SH-SY5Y (cell line): ENCODE data around the gene CLMN.

Experiments
- GATA2 ChIP-seq: IDR thresholded peaks from 2 replicates; pipeline ENCODE4 v1.6.1; 2011; ENCODE audit warnings: mild to moderate bottlenecking, low read depth, low read length
- GATA3 ChIP-seq: IDR thresholded peaks from 2 replicates; pipeline ENCODE4 v1.6.1; 2011; ENCODE audit warnings: low read depth, mild to moderate bottlenecking, low read length, moderate library complexity

The CLMN gene

DNA sequence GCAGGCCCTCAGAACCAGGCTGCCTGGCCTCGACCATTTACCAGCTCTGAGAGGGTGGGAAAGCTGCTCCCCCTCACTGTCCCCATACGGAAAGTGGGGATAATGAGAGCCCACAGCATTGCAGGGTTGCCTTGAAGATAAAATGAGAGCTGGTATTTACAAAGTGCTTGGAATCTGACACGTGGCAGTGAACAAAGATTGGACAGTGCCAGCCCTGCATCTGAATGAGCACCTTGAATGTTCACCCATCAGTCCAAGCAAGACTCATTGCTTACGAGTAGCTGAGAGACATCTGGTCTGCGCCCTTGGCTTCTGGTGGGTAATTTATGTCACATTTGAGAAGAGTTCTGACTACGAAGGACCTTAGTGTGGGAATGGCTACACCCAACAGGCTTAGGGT is 67.5 kb downstream of the CLMN start:
- TF ChIP-seq GATA2, result no peak
- TF ChIP-seq GATA3, result no peak

DNA sequence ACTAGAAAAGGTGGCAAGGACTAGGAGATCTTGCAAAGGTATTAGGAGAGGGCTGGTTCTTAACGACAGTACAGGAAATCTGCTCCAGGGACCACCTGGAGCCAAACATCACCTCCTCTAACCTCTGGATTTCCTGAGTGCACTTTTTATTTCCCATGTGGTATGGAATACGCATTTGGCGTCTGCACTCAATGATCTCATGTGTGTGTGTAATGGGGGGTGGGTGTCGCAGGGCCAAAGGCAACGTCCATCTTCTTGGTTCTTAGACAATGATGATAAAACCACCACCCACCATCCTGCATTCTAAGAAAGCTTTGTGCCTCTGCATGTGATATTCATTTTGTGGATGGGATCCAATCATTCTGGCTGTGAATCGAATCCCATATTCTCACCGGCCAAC is 68.8 kb downstream of the CLMN start:
- TF ChIP-seq GATA3 (no peak), GATA2 (no peak)

DNA sequence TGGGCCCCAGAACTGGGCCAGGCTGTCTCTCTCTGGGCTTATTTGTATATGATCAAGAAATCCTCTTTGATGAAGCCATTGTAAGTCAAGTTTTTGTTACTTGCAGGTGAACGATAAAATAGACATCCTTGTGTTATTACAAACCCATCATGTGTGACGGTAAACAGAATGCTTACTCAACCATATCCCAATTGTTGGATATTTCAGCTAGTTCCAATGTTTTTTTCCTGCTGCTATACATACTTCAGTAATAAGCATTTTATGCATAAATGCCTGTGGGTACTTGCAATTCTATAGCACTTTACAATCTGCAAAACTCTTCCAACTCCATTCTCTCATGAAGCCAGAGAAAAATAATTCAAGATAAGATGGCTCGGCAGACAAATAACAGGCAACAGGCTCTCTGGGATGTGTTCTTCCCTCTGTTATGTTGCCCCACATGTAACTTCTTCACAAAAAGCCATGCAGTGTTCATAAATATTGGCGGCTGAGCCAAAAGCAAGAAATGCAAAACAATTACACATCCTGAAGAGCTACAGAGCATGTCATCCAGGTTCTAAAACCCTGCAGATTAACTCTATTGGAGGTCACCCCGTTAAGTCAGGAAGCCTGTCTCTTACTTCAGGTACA is 69.5 kb downstream of the CLMN start:
- TF ChIP-seq GATA3 (no peak), GATA2 (no peak)

DNA sequence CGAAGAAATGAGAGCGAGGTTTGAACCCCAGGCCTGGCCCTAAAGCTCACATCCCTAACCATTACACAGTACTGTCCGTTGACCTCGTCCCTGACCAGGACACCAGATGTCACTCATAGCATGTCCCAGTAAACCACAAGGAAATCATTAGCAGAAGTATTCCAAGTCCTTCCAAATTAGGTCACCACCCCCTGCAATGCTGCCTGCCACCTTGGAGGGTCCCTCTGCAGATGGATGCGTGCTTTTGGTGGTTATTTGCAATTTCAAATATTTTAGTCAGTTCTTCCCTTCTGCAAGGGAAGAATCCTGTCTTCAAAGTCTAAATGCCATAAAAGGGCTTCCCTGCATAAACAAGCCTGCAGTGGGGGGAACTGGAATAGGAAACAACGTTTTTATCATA is 71.3 kb downstream of the CLMN start:
- TF ChIP-seq GATA2 (no peak), GATA3 (no peak)

DNA sequence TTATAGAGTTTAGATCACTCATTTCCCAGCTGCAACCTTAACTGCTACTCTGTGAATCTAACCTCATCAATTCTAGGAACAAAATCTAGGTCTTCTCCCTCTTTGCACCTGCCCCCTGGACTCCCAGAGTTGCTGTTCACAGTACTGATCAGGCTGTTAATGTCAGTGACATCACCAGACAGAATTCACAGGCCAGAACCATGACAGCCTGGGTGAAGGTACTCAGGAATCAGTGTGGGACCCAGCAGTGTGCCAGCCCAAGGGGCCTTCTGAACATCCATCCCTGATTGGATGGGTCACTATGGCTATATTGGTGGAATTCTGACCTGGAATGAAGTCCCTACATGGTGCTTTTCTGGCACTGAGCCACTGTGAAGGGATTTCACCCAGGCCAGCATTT is 72.8 kb downstream of the CLMN start:
- TF ChIP-seq GATA2, result no peak

DNA sequence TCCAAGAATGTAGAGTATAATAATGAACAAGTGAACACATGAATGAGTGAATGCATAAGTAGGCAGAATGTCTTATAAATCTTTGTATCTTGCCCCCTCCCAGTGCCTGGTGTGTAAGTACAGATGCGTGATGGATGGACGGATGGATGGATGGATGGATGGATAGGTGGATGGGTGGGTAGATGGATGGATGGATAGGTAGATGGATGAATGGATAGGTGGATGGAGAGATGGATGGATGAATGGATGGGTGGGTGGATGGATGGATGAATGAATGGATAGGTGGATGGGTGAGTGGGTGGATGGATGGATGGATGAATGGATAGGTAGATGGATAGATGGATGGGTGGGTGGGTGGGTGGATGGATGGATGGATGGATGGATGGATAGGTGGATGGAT is 74.4 kb downstream of the CLMN start:
- TF ChIP-seq GATA2 (no peak), GATA3 (no peak)

DNA sequence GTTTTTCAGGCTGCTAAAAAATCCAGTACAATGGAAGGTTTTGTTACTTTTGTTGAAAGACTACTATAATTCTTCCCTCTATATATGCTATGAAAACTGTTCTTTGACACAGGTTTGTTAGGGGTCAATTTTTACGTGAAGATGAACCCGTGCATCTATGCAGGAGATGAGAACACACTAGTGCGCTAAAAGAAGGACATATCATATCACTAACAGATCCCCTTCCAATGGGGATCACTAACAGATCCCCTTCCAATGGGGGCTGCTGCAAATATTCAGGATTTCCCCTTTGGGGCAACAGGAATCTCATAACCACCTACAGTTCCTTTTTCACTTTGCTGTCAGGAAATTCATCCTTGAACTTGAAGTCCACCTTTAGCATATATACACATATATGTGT is 75.1 kb downstream of the CLMN start:
- TF ChIP-seq GATA3, result no peak
- no peak for TF ChIP-seq GATA2

DNA sequence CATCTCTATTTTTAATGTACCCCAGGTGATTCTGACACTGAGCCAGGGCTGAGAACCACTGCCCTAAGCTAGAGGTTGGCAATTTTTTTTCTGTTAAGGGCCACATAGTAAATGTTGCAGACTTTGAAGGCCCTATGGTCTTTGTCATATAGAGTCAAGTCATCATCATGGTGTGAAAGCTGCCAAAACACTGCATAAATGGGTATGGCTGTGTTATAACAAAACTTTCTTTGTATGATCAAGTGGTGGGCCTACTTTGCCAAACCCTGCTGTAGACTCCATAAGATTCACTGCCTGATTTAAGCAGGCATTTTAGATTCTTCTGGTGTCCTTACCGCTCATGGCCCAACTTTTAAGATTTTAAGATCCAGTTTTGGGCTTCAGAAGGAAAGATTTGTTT is 76.8 kb downstream of the CLMN start:
- TF ChIP-seq GATA3 (no peak), GATA2 (no peak)

DNA sequence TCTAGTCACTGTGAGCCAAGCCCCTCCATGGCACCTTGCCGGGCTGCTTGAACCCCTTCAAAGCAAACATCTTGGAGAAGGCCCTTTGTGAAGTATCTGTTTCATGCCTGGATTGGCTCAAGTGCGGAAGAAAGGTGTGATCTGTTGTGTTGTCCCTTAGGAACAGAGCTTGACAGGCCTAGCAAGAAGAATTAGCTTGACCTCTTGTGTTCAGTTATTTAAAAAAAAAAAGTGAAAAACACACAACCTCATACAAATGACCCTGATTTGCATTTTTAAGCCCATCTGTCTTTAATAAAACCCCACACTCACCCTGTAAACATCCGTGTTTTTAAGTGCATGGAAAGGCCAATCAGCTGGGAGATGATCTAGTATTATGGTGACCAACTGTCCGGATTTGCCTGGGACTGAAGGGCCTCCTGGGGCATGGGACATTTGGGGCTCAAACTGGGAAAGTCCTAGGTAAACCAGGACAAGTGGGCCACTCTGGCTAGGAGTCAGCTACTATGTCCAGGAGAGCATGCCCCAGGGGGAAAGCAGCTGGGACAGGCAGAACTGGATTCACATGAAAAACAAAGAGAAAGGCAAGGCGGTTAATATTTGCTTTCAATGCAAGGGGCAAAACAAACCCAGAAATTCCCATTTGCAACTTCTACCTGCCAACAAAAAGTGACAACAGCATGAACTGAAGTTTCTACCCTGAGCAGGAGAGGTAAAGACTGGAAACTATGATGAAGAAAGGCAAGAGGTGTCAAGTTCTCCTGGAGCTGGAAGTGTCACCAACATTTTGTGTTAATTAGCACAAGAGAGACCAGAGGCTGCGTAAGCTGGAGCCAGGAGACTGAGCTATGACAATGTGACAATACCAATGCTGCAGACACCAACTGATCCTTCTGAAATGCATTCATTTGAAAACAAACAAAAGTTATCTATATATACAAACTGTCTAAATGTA is 78.6 kb downstream of the CLMN start:
- TF ChIP-seq GATA3 (no peak), GATA2 (no peak)

DNA sequence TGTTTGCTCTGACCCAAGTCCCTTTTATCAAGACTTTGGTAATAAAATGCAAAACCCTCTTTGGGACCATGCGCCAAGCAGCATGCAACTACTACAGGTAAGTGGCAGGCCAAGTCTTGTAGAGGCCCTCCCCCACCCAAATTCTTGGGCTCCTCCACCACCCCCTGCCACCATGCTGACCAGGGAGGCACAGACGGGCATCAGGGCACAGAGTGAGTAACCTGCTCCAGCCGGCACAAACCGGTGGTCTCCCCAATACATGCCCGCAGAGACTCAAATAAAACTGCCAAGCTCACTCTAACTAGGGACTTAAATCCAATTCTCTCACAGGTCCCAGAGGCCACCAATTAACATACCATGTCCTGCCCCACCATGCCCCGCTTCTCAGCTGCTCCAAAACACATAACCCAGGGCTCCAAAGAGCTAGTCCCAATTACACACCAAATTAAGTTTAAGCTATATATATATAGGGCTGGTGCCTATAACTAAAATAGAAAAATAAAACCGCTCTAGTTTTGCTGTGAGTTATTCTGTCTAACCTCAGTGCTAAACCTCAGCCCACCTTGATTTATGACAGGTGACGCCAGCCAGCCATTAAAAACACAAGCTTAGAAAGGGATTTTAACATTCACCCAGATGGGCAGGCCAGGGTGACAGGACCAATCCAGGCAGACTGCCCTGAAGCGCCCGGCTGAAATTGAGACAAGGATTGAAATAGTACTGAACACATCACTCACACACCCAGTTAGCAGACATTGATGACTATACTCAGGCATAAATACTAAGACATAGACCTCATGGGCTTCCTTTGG is 81.0 kb downstream of the CLMN start:
- TF ChIP-seq GATA2 (no peak), GATA3 (no peak)

DNA sequence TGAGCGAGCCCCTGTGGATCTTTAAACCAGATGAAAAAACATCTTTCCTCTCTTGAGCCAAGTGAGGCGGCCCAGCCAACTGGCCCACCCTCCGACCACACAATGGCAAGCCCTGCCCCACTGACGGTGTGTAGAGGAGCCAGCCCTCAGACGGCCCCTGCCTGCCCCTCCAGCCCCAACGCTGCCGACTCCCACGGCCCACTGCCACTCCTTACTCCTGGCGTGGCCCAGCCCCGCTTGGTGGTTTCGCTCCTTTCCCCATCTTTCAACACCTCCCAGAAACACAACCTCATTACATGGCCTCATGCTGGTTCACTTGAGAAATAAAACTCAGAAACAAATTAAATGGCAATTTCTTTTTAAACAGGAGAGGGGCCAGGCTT is 81.8 kb downstream of the CLMN start:
- TF ChIP-seq GATA3 (no peak), GATA2 (no peak)

DNA sequence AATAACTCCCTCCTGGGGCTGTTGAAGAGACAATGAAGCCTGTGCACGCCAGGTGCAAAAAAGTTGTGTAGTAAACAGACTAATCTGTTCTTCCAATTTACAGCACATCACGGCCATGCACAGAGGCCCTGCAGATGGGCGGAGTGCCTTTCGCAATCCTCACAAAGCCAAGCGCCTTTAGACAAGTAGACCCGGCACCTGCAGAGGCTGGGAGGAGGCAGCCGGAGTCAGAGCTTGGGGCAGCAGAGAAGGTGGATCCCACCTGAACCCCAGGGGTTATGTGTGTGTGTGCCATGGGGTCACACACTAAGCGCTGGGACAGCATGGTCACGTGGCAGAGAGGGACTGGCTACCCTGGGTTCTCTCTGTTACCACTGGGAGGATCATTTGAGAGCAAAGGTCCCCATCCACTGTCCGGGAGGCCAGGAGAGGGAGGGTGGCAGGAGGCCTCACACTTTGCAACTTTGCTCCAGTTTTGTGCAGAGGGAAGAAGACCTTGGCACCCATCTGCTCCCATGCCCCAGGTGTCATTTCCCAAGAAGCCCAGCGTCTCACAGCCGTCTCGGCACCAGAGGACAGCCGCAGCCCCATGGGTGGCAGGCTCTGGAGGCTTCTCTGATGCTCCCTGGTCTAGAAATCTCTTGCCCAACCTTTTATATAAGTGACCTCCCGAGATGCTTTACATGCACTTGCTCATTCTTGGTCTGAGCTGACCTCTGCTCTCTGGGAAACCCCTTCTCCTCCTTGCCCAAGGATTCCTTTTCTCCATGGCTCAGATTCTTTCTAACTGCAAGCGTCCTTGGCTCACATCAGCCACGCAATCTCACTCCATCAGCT is 82.4 kb downstream of the CLMN start:
- TF ChIP-seq GATA3 (no peak), GATA2 (no peak)

DNA sequence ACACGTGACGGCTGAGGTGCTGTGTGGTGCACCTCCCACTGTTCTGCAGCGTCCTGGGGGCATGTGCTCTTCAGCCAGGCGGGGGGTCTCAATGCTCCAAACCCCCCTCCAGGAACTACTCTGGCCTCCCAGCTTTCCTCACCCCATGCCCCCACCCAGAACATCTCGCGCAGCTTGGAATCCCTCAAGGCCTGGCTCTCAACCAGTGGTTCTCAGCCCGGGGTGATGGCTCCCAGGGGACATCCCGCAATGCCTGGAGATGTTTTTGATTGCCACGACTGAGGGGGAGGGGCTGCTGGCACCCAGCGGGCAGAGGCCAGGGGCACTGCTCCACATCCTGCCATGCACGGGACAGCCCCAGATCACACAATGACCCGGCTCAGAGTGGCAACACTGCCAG is 83.5 kb downstream of the CLMN start:
- TF ChIP-seq GATA2 (no peak), GATA3 (no peak)

DNA sequence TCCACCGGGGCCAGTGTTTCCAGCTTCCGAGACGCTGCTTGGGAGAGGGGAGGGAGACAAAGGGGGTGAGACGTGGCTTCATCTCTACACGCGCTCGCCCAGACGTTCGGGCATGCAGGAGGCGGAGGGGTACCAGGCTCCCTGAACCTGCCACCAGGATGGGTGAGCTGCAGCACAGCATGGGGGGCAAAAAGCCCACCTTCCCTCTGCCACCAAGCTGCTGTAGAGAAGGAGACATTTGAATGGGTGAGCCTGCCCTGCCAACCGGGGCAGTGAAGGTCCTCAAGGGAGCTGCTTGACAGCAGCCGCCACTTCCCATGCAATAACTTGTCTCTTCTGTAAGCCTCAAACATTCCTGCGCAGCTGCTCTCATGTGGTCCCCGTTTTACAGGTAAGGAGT is 83.9 kb downstream of the CLMN start:
- TF ChIP-seq GATA3 (no peak), GATA2 (no peak)
